HCT116 (cell line): ENCODE results near the gene ABCG1. TPM values are rescaled to one million over a fixed set of nuclear protein-coding genes. Genes with fewer than 3 reads are reported as not detected.

Source experiments
- ATAC-seq: fragments of 200-7000 bp; cut with Tn5 transposase; 2 replicates; pipeline ENCODE4 v1.9.1; 2020; ENCODE audit warnings: mild to moderate bottlenecking, moderate library complexity
- BruUV-seq: library from RNA; stranded (reverse); fragments of 400-500 nt; replicated peaks from 2 replicates; lab custom pipeline; 2021; lab: Mats Ljungman, UMichigan
- CTCF ChIA-PET: fragments of 300-600 bp; sonication (Branson Sonifier 250); formaldehyde crosslinking; loops from one replicate; lab custom pipeline; 2021; ENCODE audit warnings: antibody characterized with exemption; lab: Charles Lee
- POLR2A ChIA-PET: fragments of 300-600, 350-600 bp; sonication (Branson Sonifier 250); formaldehyde crosslinking; loops from one replicate; lab custom pipeline; 2021; ENCODE audit warnings: antibody characterized with exemption; lab: Charles Lee
- RAD21 ChIA-PET, 2 experiments: fragments of 300-600 bp; sonication (Branson Sonifier 250); formaldehyde crosslinking; loops; one replicate each; lab custom pipeline; 2023; ENCODE audit warnings: low total read pairs in 2 of 2; ENCODE audit not compliant: uncharacterized antibody in 2 of 2, unreplicated experiment in 2 of 2, low non-redundant PET in 1 of 2; lab: Charles Lee
- DNase-seq: peaks from one replicate; pipeline ENCODE4 v3.0.0-alpha.2; 2010; ENCODE audit warnings: low read depth, low spot score
- H2AFZ ChIP-seq: fragments of 200-600 bp; shearing (Covaris generic), sonication (generic); 2 replicates; pipeline ENCODE4 v1.6.1; 2017; ENCODE audit warnings: low read depth, mixed run types, mixed read lengths, antibody characterized with exemption, low read length; ENCODE audit not compliant: poor library complexity, severe bottlenecking
- H3K27ac ChIP-seq: 2 replicates; pipeline ENCODE4 v1.5.1; 2012; ENCODE audit warnings: low read depth, low read length
- H3K27me3 ChIP-seq: fragments of 200-600 bp; sonication (generic); 2 replicates; pipeline ENCODE4 v1.6.1; 2016; ENCODE audit warnings: mixed run types, low read length, mixed read lengths; ENCODE audit not compliant: insufficient read depth
- H3K36me3 ChIP-seq, 2 experiments: fragments of 200-500 bp in 1 of 2; fragments of 200-600 bp in 1 of 2; sonication (Bioruptor generic) in 1 of 2; sonication (generic) in 1 of 2; 2 replicates each; pipeline versions ENCODE4 v1.5.1 to v1.6.1; 2014 to 2016; ENCODE audit warnings: low read length in 2 of 2, inconsistent platforms in 1 of 2, mixed read lengths in 1 of 2, mixed run types in 1 of 2; ENCODE audit not compliant: insufficient read depth in 2 of 2, control insufficient read depth in 1 of 2
- H3K4me1 ChIP-seq, 2 experiments: fragments of 200-600 bp in 1 of 2; sonication (generic) in 1 of 2; 2 replicates each; pipeline versions ENCODE4 v1.5.1 to v1.6.1; 2012 to 2017; ENCODE audit warnings: low read length in 2 of 2, inconsistent platforms in 1 of 2, mild to moderate bottlenecking in 1 of 2, mixed read lengths in 1 of 2, mixed run types in 1 of 2, moderate library complexity in 1 of 2; ENCODE audit not compliant: insufficient read depth in 2 of 2, control insufficient read depth in 1 of 2
- H3K4me2 ChIP-seq: fragments of 200-600 bp; sonication (generic); 2 replicates; pipeline ENCODE4 v1.6.1; 2017; ENCODE audit warnings: mixed run types, low read length, mixed read lengths
- H3K4me3 ChIP-seq, 2 experiments: fragments of 200-600 bp in 1 of 2; sonication (generic) in 1 of 2; replicated peaks in 1 of 2; 2 replicates each; pipeline ENCODE4 v1.5.1; 2011 to 2016; ENCODE audit warnings: low read length in 2 of 2, control low read depth in 1 of 2, low read depth in 1 of 2, mild to moderate bottlenecking in 1 of 2, mixed read lengths in 1 of 2, mixed run types in 1 of 2
- H3K79me2 ChIP-seq: fragments of 200-600 bp; sonication (generic); 2 replicates; pipeline ENCODE4 v1.6.1; 2017; ENCODE audit warnings: mild to moderate bottlenecking, mixed run types, low read length, moderate library complexity, mixed read lengths; ENCODE audit not compliant: insufficient read depth
- H3K9ac ChIP-seq: fragments of 200-600 bp; sonication (generic); 2 replicates; pipeline ENCODE4 v1.6.1; 2016; ENCODE audit warnings: low read length, mixed read lengths
- H3K9me2 ChIP-seq: fragments of 200-600 bp; sonication (generic), shearing (Covaris generic); 2 replicates; pipeline ENCODE4 v1.6.1; 2017; ENCODE audit warnings: mixed run types, mild to moderate bottlenecking, moderate library complexity; ENCODE audit not compliant: insufficient read depth
- H3K9me3 ChIP-seq, 2 experiments: fragments of 200-500 bp in 1 of 2; fragments of 200-600 bp in 1 of 2; sonication (Bioruptor generic) in 1 of 2; sonication (generic) in 1 of 2; 2 replicates each; pipeline ENCODE4 v1.6.1; 2014 to 2017; ENCODE audit warnings: low read length in 2 of 2, mixed read lengths in 2 of 2, inconsistent platforms in 1 of 2, low read depth in 1 of 2, mild to moderate bottlenecking in 1 of 2, mixed run types in 1 of 2, moderate library complexity in 1 of 2; ENCODE audit not compliant: control insufficient read depth in 1 of 2, insufficient read depth in 1 of 2
- H4K20me1 ChIP-seq: fragments of 200-600 bp; sonication (generic), shearing (Covaris generic); 2 replicates; pipeline ENCODE4 v1.6.1; 2017; ENCODE audit warnings: mixed run types, mild to moderate bottlenecking, moderate library complexity; ENCODE audit not compliant: insufficient read depth
- ATF3 ChIP-seq: IDR thresholded peaks from 2 replicates; pipeline ENCODE4 v1.6.1; 2012
- CBX3 ChIP-seq: IDR thresholded peaks from 2 replicates; pipeline ENCODE4 v1.6.1; 2012; ENCODE audit warnings: low read depth
- CEBPB ChIP-seq: IDR thresholded peaks from 2 replicates; pipeline ENCODE4 v1.6.1; 2012; ENCODE audit warnings: low read depth
- CTCF ChIP-seq, 3 experiments: fragments of 200-600 bp in 1 of 3; sonication (generic) in 1 of 3; IDR thresholded peaks in 2 of 3; conservative IDR thresholded peaks in 1 of 3; 2 replicates each; pipeline ENCODE4 v1.5.1; 2012 to 2017; ENCODE audit warnings: low read depth in 2 of 3, low read length in 2 of 3, antibody characterized with exemption in 1 of 3, borderline replicate concordance in 1 of 3, control low read depth in 1 of 3, mild to moderate bottlenecking in 1 of 3, mixed read lengths in 1 of 3, mixed run types in 1 of 3, moderate library complexity in 1 of 3; ENCODE audit not compliant: insufficient read depth in 1 of 3
- EZH2 ChIP-seq: fragments of 200-600 bp; sonication (generic); IDR thresholded peaks from 2 replicates; pipeline ENCODE4 v1.6.1; 2017; ENCODE audit warnings: antibody characterized with exemption, mixed run types
- FOSL1 ChIP-seq: IDR thresholded peaks from 2 replicates; pipeline ENCODE4 v1.6.1; 2012; ENCODE audit warnings: low read depth
- JUND ChIP-seq: IDR thresholded peaks from 2 replicates; pipeline ENCODE4 v1.6.1; 2012
- MAX ChIP-seq: IDR thresholded peaks from 2 replicates; pipeline ENCODE4 v1.6.1; 2012
- POLR2AphosphoS5 ChIP-seq: IDR thresholded peaks from 2 replicates; pipeline ENCODE4 v1.6.1; 2011; ENCODE audit warnings: mild to moderate bottlenecking, low read depth, low read length, moderate library complexity
- SRF ChIP-seq: IDR thresholded peaks from 2 replicates; pipeline ENCODE4 v1.6.1; 2012; ENCODE audit warnings: low read depth
- TCF7L2 ChIP-seq: IDR thresholded peaks from 2 replicates; pipeline ENCODE4 v1.7.0; 2011; ENCODE audit warnings: borderline replicate concordance, inconsistent platforms; ENCODE audit not compliant: insufficient read depth, insufficient read length; ENCODE audit errors: extremely low read depth
- YY1 ChIP-seq: IDR thresholded peaks from 2 replicates; pipeline ENCODE4 v1.6.1; 2011; ENCODE audit warnings: low read length, low read depth, moderate library complexity, mild to moderate bottlenecking; ENCODE audit not compliant: insufficient replicate concordance; ENCODE audit errors: extremely low read depth
- ZNF274 ChIP-seq: fragments of 200-500 bp; sonication (Bioruptor generic); IDR thresholded peaks from 2 replicates; pipeline ENCODE4 v1.6.1; 2014; ENCODE audit warnings: mild to moderate bottlenecking, low read depth, low read length, inconsistent platforms
- intact Hi-C: fragments of 100-400 bp; cut with micrococcal nuclease; formaldehyde crosslinking; loops from 2 replicates; pipeline ENCODE4 v1.10.0; 2022
- total RNA-seq: library from RNA; stranded (reverse); gene quantifications from one replicate; pipeline ENCODE4 v1.2.1, GENCODE V29; 2021; ENCODE audit not compliant: unreplicated experiment

Gene ABCG1
- total RNA-seq, 1 experiment from 2014 or later = 1.6 TPM

GRCh38 chr21:42233067-42233961, 14.4 kb downstream of the ABCG1 start:
- CTCF ChIA-PET = no interaction called here
- Histone ChIP-seq H3K36me3 (no peaks in the 10 kb centered on the region), H2AFZ (no peak overlapping the region), H3K27me3 (no peaks in the 10 kb centered on the region), H3K4me1 (peaks cover 31 to 39% of the 10 kb centered on the region in 2 experiments), H3K9me2 (no peaks in the 10 kb centered on the region), H3K4me3 (no peak overlapping the region), H3K4me2 (peak overlapping the region; percentile 73), H3K79me2 (no peaks in the 10 kb centered on the region), H3K27ac (peak overlapping the region; percentile 8; the same call in 1 of the 2 replicates), H3K9me3 (no peaks in the 10 kb centered on the region), H4K20me1 (no peaks in the 10 kb centered on the region), H3K9ac (peak overlapping the region; percentile 60; the same call in 1 of the 2 replicates)
- no peak for ATAC-seq
- DNase-seq = no peak
- TF ChIP-seq TCF7L2 (no peak), JUND (no peak), ATF3 (no peak), CEBPB (no peak), FOSL1 (no peak), ZNF274 (no peak), CBX3 (no peak), YY1 (no peak), SRF (no peak), CTCF (IDR thresholded peaks at IDR 0.05 in 2 of 3, conservative IDR thresholded peaks at IDR 0.05 in 1 of 3; ENCODE audit: borderline replicate concordance in 1 of 3, insufficient read depth in 1 of 3, low read depth in 2 of 3, low read length in 2 of 3) (peak in 1 of 3 experiments; percentile 14; a peak in 1 of 6 replicates), POLR2AphosphoS5 (no peak), EZH2 (no peak), MAX (peak; percentile 47; the same call in 1 of the 2 replicates)
- RAD21 ChIA-PET = no interaction called here
- intact Hi-C loops = no loop called here
- POLR2A ChIA-PET = no interaction called here
- BruUV-seq = no TSS peak
